Measurements from ENCODE around the gene CRY1.

DNA sequence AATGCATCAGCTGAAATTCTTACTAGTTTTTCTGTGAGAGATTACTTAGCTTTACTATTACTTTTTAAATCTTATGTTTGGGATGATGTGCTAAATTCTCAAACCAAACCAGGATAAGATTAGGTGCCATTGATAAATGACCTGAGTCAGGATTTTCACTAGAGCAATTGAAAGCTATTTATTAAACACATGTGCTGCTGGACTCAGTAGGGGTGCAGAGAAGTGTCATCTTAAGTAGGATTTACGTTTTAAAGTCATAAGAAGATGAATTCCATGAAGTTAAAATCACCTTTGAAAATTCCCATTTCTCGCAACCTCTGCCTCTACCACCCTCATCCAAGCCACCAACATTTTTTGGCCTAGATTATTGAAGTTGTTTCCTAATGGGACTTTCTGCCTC lies 128.8 kb downstream of the CRY1 start:
- TF ChIP-seq, protein P1, sequence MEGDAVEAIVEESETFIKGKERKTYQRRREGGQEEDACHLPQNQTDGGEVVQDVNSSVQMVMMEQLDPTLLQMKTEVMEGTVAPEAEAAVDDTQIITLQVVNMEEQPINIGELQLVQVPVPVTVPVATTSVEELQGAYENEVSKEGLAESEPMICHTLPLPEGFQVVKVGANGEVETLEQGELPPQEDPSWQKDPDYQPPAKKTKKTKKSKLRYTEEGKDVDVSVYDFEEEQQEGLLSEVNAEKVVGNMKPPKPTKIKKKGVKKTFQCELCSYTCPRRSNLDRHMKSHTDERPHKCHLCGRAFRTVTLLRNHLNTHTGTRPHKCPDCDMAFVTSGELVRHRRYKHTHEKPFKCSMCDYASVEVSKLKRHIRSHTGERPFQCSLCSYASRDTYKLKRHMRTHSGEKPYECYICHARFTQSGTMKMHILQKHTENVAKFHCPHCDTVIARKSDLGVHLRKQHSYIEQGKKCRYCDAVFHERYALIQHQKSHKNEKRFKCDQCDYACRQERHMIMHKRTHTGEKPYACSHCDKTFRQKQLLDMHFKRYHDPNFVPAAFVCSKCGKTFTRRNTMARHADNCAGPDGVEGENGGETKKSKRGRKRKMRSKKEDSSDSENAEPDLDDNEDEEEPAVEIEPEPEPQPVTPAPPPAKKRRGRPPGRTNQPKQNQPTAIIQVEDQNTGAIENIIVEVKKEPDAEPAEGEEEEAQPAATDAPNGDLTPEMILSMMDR (IDR thresholded peaks at IDR 0.05) = no peak
- no peak for TF ChIP-seq POLR2A (IDR thresholded peaks at IDR 0.05)
